GM19193 (cell line): Measurements from ENCODE around the gene MS4A10.

Source experiments
- POLR2A ChIP-seq: IDR thresholded peaks from 4 replicates; pipeline ENCODE4 v1.6.1; 2011; ENCODE audit not compliant: insufficient read depth, insufficient read length; ENCODE audit errors: extremely low read depth

The MS4A10 gene

DNA sequence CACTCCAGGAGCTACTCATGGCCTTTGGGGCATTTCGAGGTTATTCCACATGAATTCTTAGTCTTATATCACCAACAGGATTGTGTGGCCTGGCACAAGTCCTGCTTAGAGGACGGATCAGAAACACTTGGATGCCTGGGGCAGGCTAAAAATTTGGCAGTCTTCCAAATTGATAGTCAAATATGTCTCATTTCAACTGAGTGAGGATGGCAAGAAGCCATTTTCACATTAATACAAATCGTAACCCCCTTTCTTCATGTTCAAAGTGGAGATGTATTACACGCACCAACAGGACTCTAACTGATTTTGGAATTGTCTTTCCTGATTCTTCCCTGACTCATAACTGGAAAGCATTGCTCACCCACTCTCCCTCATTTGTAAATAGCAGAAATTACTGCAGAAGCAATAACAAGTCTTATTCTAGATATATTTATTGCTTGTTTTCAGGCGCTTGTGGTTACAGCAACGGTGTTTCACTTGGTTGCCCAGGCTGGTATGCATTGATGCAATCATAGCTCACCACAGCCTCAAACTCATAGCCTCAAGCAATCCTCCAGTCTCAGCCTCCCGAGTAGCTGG is 46.5 kb downstream of the MS4A10 start:
- no peak for TF ChIP-seq POLR2A

DNA sequence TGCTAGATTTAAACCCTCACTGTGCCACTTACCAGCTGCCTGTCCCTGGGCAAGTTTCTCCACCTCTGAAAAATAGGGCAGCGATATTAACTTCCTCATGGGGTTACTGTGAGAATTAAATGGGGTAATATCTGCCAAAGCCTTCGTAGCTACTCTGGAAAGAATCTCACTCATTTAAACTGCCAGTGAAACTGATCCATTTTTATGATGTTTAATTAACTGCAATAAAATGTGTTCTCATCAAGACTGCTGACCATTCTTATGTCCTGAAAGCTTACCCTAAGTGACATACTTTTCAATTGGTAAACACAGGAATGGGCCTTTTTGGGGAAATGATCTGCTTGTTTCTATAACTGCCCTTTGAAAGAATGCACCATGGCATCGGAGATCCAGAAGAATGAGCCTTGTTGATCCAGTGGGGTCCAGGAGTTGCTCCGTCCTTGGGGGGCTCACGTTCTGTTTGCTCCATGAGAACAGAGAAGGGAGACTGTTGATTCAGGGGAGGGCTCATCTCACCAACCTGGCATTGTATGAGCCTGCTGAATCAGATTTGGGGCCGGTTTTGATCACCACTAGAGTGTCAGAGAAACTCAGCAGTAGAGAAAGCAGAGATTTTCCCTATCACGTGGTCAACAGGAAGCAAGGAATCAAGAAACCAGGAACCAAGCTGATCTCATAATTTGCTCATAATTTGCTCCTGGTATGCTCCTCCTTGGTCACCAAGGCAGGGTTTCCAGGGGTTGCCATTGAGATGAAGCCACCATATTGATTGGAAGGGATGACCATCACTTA is 49.8 kb downstream of the MS4A10 start:
- no peak for TF ChIP-seq POLR2A

DNA sequence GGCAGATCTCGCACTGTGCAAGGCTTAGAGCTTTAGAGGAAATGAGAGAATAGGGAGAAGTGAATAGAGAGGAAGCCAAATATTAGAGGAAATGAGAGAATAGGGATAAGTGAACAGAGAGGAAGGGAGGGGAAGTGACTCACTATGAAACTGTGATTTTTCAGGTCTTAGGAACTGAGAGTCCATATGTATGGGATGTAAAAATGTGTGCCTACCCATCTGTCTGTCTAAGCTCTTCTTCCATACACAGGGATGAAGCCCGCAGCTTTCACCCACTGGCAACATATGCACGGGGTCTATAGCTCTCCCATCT is 50.4 kb downstream of the MS4A10 start:
- no peak for TF ChIP-seq POLR2A

DNA sequence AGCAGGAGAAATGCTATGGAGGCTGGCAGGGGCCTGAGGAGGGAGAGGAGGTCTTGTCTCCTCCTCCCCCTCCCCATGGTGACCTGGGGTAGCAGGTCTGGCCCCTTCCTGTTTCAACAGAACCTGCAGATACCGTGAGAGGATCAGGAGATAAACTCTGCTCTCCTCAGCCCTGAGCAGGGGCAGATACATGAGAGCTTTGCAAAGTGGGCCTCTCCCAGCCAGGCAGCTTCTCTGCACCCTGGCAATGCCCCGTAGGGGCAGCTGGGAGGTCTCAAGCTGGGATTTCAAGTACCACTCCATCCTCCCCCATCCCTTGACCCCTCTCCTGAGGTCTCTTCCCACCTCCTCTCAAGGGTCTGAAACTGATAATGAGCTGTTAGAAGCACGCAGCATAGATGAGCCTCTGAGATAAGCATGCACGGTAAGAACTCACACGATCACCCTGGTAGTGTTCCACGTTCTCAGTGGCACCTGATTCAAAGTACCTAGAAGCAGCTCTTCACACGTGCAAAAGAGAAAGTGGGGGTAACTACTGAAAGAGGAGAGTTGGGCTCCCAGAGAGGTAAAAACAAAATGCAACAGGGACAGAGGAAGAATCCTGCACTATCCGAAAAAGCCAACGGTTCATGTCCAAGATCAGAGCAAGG is 51.9 kb downstream of the MS4A10 start:
- no peak for TF ChIP-seq POLR2A

DNA sequence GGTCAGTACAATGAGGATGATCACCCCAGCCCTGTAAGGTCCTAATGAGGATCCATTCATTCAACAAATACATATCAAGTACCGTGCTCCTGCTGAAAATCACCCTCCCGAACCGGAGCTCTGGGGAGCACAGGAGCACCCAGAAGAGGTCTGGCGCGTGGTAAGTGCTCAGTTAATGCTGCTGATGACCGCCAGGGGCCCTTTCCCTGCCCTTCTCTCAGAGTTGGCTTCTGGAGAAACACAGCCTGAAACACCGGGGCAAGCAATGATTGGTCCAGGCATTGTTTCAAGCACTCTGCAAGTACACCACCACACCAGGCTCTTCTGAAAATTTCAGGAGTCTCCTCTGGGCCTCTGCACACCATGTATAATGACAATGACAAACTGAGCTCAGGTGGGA is 53.0 kb downstream of the MS4A10 start:
- TF ChIP-seq POLR2A, result no peak

DNA sequence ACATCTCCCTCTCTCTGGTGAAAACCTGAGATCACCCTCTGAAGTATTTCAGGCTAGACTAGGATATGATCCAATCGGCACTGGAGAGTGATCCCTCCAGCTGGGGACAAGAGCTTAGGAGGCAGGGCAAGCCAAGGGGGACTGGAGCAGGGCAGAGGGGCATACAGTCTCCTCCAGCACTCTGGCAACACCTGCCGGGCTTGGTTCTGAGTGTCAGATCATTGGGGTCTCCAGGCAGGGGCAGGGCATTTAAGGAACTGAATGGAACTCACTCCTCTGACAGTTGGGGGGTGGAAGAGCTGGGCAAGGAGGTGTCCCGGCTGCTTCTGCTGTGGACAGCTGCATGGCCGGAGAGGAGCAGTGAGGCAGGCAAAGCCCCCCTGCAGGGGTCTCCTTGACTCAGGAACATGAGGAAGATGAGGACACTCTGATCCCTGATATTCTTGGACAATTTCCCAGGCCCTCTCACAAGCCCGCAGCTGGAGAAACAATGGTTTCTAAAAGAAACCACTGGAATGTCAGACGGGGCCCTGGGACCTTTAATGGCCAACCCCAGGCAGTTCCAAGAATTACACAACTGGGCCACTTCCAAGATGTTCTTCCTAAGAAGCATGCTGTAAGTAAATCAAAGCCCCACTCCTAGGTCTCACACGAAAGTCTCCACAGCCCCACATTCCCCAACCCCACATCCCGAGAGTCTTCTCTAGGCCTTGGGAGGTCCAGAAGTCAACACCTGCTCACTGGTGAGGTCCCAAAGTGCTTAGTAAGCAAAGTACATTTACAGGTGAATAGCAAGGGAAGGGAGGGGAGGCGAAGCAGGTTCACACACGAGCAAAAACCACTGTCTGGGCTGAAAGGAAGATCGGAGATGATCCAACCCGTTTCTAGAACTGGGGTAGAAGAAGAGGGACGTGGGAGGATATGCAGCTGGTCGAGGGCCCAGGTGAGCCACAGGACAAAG is 55.6 kb downstream of the MS4A10 start:
- no peak for TF ChIP-seq POLR2A

DNA sequence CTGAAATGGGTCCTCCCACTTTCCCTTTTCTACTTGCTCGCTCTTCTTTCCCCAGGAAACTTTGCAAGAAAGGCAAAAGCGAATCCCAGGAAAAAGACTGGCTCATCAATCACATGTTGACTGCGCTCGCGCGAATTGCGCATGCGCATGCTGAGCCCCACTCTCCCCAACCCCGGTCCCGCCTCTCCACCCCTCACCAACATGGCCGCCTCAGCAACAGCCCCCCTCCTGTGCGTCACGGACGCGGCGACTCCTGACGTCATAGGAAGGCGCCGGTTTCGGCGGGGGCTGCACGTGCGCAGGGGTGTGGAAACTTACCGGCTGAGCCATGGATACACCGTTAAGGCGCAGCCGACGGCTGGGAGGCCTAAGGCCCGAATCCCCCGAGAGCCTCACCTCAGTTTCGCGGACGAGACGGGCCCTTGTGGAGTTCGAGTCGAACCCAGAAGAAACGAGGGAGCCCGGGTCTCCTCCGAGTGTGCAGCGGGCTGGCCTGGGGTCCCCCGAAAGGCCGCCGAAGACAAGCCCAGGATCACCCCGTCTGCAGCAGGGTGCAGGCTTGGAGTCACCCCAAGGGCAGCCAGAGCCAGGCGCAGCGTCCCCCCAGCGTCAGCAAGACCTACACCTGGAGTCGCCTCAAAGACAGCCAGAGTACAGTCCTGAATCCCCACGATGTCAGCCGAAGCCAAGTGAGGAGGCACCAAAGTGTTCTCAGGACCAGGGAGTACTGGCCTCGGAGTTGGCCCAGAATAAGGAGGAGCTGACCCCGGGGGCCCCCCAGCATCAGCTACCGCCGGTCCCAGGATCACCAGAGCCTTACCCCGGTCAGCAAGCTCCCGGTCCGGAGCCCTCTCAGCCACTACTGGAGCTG is 56.9 kb downstream of the MS4A10 start, which contains the start of gene CCDC86:
CCDC86 (plus strand) TSS at position 317 of the 871 bp plus-strand sequence; CDS start at position 329, 12 bp downstream.
- TF ChIP-seq POLR2A, result peak; percentile 57

DNA sequence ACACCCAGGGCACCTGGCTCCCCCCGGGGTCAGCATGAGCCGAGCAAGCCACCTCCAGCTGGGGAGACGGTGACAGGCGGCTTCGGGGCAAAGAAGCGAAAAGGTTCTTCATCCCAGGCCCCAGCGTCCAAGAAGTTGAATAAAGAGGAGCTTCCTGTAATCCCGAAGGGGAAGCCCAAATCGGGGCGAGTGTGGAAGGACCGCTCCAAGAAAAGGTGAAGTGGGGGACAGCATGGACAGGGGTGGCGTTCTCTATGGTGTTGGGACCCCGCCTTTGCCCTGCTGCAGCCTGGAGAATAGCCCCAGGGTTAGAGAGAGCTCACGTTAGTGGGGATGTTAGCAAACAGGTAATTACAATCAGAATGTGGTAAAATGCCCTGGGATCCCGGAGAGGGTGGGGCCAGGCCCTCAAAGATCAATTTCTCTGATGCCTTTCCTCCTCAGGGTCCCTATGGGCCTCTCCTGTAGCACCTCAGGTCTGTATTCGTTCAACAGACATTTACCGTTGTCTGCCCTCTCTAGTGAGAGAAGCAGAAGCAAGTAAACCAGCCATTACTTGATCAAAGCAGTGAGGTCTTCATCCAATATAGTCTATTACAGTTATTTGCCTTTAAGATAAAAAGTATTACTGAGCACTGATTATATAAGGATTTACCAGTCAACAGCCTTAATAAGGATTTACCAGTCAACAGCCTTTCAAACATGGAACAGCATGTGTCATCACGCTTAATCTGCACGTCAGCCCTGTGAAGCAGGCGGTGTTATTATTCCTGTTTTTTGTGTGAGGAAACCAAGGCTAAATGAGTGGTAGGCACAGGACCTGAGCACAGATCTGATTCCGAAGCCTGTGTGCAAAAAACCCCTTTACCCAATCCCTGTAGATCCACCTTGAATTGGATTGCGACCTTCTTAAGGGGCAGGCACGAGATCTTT is 57.8 kb downstream of the MS4A10 start:
- no peak for TF ChIP-seq POLR2A

DNA sequence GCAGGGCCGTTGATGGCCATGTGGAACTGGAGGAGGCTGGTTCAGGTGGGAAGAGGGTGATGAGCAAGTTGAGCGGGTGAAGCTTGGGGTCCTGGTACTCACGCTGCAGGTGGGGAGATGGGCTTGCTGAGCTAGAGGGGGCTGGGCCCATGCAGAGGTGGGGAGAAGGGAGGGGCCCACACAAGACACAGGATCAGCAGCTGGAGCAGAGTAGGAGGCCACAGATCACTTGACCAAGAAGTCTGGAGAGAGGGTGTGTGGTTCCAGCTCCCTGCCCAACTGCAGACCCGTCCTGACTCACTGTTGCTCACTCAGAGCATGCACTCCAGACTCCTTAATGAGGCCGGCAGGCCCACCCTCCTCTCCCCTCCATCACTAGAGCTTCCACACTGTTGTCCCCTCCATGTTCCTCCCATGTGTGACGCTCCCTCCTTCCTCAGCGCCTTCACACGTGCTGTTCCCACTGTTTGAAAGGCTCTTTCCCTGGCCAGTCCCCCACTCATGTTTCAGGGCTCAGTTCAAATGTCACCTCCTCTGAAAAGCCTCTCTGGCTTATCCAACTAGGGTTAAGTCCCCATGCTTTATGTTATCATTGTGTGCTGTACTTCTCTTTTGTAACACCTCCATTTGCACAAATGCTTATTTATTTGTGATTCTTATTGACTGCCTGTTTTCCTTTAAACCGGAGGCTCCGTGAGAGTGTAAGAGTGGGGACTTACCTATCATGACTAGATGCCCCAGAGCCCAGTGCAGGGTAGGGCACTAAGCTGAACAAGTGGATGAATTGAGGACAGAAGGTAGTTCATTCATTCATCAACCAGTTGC is 59.1 kb downstream of the MS4A10 start:
- TF ChIP-seq POLR2A, result no peak

DNA sequence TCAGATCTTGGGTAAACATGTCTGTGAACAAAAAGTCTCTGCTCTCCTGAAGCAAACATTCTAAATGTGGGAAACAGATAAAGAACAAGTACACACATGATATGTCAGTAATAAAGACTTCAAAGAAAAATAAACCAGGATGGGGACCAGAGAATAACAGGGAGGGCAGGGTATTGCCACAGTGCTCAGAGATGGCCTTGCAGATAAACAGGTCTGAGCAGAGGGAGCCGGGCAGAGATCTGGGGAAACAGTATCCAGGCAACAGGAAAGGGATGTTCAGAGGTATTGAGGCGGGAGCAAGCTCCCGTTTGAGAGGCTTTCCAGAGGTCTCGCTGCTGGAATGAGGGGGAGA is 59.7 kb downstream of the MS4A10 start:
- no peak for TF ChIP-seq POLR2A

DNA sequence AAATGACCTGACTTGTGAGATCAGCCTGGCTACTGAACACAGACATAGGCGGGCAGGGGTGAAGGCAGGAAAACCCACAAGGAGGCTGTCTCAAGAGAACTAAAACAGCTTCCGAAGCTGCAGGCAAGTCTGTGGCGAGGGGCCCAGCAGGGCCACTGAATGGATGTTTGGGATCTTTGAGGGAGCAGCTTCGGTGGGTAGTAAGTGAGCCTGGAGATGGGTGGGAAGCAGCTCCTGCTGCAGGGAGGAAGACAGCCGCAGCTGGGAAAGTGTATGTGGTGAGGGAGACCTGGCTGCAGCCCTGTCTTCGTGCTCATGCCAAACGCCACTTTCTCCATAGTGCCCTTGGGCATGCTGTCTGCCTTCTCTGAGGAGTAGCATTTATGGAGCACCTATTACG is 60.2 kb downstream of the MS4A10 start:
- TF ChIP-seq POLR2A, result no peak

DNA sequence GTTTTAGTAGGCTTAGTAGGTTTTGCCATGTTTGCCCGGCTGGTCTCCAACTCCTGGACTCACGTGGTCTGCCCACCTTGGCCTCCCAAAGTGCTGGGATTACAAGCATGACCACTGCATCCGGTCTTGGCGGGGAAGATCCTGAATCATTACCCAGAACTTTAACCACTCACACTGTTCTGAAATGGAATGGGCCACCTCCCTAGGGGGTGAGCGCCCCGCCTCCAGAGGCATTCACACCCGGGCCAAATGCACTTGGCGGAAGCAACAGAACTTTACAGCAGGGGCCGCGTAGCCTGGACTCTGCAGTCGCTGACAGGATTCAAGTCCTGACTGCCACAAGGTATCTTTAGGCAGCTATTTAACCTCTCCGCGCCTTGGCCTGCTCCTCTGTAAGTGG is 62.1 kb downstream of the MS4A10 start:
- TF ChIP-seq POLR2A, result no peak

DNA sequence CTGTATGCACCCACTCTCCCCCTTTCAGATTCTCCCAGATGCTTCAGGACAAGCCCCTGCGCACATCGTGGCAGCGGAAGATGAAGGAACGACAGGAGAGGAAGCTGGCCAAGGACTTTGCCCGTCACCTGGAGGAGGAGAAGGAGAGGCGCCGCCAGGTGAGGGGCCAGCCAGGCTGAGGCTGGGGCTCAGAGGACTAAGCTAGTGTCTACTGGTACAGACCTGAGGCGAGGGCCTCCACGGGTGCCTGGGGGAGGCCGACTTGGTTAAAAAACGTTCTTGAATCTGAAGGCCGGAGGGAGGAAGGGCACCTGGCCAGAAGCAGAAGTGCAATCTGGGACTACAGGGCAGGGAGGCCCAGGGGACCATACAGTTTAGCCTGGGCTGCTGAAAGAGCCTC is 62.8 kb downstream of the MS4A10 start:
- TF ChIP-seq POLR2A, result no peak

DNA sequence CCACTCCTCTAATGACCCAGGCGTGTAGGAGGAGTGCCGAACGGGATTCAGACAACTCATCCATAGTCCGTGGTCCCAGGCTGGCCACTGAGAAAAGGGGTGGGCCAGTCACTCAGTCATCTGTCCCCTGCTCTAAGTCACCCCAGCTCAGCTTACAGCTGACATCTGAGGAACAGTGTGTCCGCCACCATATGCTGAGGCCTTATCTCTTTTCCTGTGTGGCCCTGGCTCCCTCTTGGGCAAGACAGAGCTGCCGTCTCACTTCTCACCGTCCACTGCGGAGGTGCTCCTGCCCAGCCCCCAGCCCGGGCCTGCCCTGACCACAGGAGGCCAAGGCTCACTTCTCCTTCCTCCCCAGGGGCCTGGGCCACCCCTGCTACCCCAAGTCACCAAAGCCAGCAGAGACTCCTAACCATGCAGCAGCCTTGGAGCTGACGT is 63.6 kb downstream of the MS4A10 start:
- no peak for TF ChIP-seq POLR2A
